Muscle layer of colon (tissue), 2 donors: ENCODE data around the gene P2RY2.

ENCODE experiments used
- H3K27ac ChIP-seq: one replicate; pipeline ENCODE4 v1.7.0; 2013; ENCODE audit warnings: low read depth, mild to moderate bottlenecking, low read length, moderate library complexity
- H3K27me3 ChIP-seq, 2 donors: one replicate each; pipeline ENCODE4 v1.7.0; 2013; ENCODE audit warnings: low read length in 2 of 2, mild to moderate bottlenecking in 2 of 2; ENCODE audit not compliant: insufficient read depth in 2 of 2, control insufficient read depth in 1 of 2
- H3K36me3 ChIP-seq: one replicate; pipeline ENCODE4 v1.7.0; 2013; ENCODE audit warnings: mild to moderate bottlenecking, low read length; ENCODE audit not compliant: insufficient read depth
- H3K4me1 ChIP-seq: one replicate; pipeline ENCODE4 v1.7.0; 2013; ENCODE audit warnings: mild to moderate bottlenecking, low read length; ENCODE audit not compliant: insufficient read depth
- H3K4me3 ChIP-seq, 2 donors: one replicate each; pipeline ENCODE4 v1.7.0; 2013; ENCODE audit warnings: low read length in 2 of 2, low read depth in 1 of 2, mild to moderate bottlenecking in 1 of 2, moderate library complexity in 1 of 2
- H3K9ac ChIP-seq: one replicate; pipeline ENCODE4 v1.7.0; 2013; ENCODE audit warnings: low read length
- H3K9me3 ChIP-seq: one replicate; pipeline ENCODE4 v1.7.0; 2013; ENCODE audit warnings: mild to moderate bottlenecking, low read length
- donor health status: abdominal sarcoma.
- donor health status: Adenocarcinoma of cecum.

P2RY2 gene

DNA sequence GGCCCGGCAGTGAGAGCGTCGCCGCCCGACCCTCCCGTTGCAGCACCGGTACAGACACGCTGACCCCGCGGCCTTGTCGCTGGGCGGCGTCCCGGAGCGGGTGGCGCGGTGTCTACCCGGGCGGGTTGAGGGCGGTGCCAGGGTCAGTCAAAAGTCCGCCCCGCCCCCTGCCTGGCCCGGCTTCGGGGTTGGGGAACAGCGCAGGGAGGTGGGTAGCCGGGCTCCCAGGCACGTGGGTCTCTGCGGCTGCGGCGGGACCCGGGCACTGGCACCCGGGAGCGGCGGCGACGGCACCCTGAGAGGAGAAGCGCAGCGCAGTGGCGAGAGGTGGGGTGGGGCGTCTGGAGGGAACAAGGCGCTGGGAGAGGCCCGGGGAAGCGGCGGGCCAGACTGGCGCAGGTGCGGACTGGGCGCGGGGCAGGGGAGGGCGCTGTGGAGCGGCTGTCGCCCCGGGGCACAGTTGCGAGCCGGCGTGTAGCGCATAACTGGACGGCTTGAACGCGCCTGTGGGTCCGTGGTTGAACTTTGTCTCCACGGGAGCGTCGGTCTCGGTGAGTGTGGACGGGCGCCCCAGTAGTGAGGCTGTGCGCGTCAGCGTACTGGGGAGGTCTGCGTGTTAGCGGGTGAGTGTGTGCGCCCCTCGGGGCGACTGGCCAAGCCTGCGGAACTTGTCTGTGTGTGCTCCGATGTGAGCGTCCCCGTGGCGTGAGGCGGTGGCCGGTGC is at the start of gene P2RY2:
Gene P2RY2, plus strand, starts transcription at position 176 of the 724 bp plus-strand sequence. CDS start 15,879 bp downstream, outside the sequence.
- Histone ChIP-seq H3K4me1 (no peaks in the 10 kb centered on the region), H3K9ac (no peak within 1 kb of the TSS), H3K27me3 (peaks cover 0 to 21% of the 10 kb centered on the region in 2 donors), H3K9me3 (no peaks in the 10 kb centered on the region), H3K27ac (no peak within 1 kb of the TSS), H3K36me3 (no peaks in the 10 kb centered on the region), H3K4me3 (peak within 1 kb of the TSS; percentile 35 to 54)

DNA sequence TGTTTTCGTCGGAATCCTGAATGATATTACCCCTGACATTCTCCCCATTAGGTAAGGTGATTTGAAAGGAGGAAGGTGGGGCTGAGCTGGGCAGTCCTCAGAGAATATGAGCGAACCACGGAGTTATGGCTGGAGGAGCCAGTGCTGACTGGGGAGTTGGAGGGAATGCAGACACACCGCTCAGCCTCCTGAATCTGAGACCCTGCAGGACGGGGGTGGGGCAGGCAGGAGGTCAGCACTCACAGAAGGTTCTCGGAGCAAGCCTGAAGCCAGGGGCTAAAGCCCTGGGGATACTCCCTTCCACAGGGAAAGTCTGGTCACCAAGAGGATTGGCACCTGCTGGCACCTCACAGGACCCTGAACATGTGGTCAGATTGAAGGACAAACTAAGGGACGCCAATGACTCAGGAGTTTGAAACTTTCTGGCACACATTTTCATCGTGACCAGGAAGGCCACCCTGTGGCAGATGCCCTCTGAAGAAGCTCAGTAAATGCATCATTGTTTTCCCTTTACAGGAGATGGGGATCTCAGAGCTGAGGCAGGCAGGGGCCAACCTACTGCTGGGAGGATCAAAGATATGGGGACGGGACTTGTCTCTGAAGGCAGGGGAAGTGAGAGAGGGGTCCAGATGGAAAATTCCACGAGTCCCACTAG is 49.0 kb upstream of the P2RY2 start:
- no peak overlapping the region for H3K27ac ChIP-seq
- H3K4me1 ChIP-seq = no peaks in the 10 kb centered on the region
- H3K9ac ChIP-seq = no peak overlapping the region

DNA sequence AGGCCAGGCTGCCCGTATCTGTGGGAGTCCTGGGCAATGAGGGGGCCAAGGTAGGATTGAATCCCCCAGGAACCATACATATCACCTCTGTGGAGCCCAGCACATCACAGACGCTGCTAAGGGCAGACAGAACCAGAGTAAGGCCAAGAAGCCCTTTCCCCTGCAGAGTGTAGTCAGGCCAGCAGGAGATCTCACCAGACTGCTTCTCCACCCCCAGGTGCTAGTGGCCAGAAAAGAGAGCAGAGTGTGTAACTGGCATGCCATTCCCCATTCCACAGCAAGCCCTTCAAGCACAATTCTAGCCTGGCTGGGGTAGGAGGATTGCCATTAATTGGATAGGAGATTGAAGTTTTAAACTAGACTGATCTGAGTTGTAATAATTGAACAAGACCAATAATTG is 47.9 kb upstream of the P2RY2 start:
- H3K4me3 ChIP-seq = no peak overlapping the region
- no peak overlapping the region for H3K9ac ChIP-seq
- H3K27ac ChIP-seq = no peak overlapping the region
- no peaks in the 10 kb centered on the region for H3K9me3 ChIP-seq
- H3K27me3 ChIP-seq = no peaks in the 10 kb centered on the region
- no peaks in the 10 kb centered on the region for H3K4me1 ChIP-seq
- H3K36me3 ChIP-seq = no peaks in the 10 kb centered on the region

More for the DNA sequence above, 49.0 kb upstream of the P2RY2 start:
- no peaks in the 10 kb centered on the region for H3K27me3 ChIP-seq
- no peaks in the 10 kb centered on the region for H3K9me3 ChIP-seq
- no peaks in the 10 kb centered on the region for H3K36me3 ChIP-seq
- H3K4me3 ChIP-seq = no peak overlapping the region

DNA sequence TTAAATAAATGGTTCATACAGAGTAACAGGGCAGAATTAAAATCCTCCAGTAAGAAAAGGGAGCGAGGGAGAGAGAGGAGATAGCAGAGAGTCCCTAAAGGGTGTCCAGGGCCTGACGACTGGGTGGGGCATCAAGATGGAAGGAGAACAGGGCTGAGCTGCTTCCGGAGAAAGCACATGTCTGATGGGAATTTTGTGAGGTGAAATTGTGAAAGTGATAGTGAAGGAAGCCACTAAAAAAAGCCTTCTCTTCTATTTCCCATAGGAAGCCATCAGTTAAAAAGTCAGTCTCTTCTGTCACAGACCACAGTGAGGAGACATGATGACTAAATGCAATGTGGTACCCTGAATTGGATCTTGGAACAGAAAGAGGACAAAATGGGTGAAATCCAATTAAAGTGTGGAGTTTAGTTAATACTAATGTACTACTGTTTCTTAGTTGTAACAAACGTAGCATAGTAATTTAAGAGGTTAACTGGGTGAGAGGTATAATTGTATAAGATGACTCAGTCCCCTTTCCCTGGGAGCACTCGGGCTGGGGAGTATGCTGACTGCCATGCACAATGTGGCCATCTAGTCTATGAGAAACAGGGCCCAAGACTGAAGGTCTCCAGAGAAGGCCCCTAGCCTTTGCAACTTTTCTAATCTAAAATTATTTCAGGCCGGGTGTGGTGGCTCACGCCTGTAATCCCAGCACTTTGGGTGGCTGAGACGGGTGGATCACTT is 46.5 kb upstream of the P2RY2 start:
- H3K27ac ChIP-seq = no peak overlapping the region
- H3K36me3 ChIP-seq = no peaks in the 10 kb centered on the region
- H3K4me3 ChIP-seq = no peak overlapping the region
- no peaks in the 10 kb centered on the region for H3K4me1 ChIP-seq
- no peaks in the 10 kb centered on the region for H3K27me3 ChIP-seq
- H3K9me3 ChIP-seq = no peaks in the 10 kb centered on the region
- no peak overlapping the region for H3K9ac ChIP-seq

DNA sequence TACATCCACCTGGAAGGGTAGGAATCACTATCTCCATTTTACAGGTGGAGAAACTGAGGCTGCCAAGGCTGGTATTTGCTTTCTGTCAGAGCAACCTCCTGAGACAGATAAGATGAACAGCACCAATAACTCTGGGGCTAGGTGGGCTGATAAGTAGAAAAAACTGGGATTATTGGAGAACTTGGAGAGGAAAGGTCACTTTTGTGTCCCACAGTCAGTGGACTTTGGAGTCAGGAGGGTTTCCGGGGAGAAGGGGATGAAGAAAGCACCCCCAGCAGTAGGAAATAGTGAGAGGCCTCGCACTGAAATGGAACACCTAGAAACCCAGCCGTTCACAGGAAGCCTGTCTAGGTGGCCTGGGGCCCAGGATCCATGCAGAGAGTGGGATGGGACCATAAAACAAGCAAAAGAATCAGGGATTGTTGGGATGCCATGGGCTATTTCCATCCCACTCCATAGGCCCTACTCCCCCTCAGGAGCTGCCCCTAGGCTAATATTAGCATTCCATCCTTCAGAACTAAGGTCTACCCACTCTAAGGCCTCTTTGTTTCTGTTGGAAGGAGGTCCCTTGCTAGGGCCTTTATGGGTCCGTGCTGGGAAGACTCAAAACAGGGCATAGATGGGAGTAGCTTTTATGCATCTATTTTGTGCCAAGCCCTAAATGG is 45.0 kb upstream of the P2RY2 start:
- Histone ChIP-seq H3K36me3 (no peaks in the 10 kb centered on the region), H3K4me3 (no peak overlapping the region), H3K4me1 (peaks cover 13% of the 10 kb centered on the region), H3K27me3 (no peaks in the 10 kb centered on the region), H3K9me3 (no peaks in the 10 kb centered on the region), H3K27ac (no peak overlapping the region), H3K9ac (no peak overlapping the region)

DNA sequence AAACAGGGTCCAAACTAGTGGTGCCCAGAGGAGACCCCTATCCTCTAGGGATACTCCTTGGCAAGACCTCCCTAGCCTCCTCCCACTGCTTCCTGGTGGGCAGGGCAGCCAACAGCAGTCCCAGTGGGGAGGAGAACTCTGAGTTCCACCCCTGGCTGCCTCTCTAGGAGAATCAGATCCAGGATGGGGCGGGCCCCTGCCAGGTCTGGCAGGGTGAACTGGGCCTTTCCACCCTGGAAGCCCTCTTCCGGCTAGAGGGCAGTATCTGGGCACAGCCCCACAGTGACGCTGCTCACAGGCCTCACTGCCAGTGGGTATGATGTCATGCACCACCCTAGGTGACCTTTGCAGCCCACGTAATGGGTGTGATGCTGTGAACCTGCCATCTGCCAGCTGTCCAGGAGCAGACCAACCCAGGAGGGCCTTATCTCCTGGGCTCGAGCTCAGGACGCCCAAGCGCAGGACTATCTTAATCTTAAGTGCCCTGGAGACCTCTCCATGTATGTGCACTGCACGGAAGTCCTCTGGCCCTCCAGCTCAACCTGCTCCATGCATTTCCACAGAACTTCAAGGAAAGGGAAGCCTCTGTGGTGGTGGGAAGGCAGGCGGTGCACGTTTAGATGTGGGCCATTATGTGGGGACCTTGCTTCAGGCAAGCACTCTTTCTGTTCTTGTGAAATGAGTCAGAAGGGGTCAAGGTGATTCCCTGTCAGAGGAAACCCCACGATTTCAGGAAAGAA is 44.2 kb upstream of the P2RY2 start:
- no peaks in the 10 kb centered on the region for H3K9me3 ChIP-seq
- H3K27ac ChIP-seq = no peak overlapping the region
- H3K4me1 ChIP-seq = peaks cover 15% of the 10 kb centered on the region
- H3K4me3 ChIP-seq = no peak overlapping the region
- no peak overlapping the region for H3K9ac ChIP-seq
- H3K36me3 ChIP-seq = no peaks in the 10 kb centered on the region
- H3K27me3 ChIP-seq = no peaks in the 10 kb centered on the region

DNA sequence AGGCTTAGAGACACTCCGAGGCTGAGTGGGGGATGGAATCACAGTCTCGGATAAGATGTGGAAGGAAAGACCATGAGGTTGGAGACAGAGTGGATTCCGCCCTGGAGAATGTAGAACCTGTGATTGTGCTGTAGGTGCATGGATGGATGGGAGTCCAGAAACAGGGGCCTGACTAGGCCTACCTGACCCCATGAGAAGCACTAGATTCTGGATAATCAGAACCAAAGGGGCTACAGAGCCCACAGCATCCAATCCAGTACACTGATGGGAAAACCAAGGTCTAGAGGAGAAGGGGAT is 43.6 kb upstream of the P2RY2 start:
- Histone ChIP-seq H3K27ac (no peak overlapping the region), H3K4me3 (no peak overlapping the region), H3K27me3 (no peaks in the 10 kb centered on the region), H3K9me3 (no peaks in the 10 kb centered on the region), H3K9ac (no peak overlapping the region), H3K36me3 (no peaks in the 10 kb centered on the region), H3K4me1 (peaks cover 15% of the 10 kb centered on the region)

DNA sequence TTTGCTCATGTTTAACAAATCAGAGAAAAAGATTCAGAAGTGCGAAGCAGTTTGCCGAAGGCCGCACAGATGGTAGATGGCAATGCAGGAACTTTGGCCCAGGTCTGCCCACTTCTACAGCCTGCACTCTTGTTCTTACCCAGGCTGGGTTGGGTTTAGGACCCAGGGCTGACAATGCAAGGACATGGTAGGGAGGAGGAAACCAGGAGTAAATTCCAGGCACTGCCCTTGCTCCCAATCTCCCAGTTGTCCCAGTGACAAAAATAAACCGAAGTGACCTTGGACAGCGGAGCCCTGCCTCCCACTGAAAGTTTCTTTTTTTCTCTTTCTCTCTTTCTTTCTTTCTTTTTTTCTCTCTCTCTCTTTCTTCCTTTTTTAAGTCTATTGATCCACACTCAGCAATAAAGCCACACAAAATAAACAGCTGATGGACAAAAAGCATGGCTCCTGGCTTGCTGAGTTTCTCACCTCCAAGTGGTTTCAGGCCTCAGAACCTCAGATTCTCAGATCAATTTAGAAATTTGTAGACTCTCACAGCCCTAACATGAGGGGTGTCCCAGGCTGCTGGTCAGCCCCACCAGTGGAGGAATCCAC is 42.4 kb upstream of the P2RY2 start:
- Histone ChIP-seq H3K4me3 (no peak overlapping the region), H3K27me3 (no peaks in the 10 kb centered on the region), H3K27ac (no peak overlapping the region), H3K9ac (no peak overlapping the region), H3K4me1 (peaks cover 15% of the 10 kb centered on the region), H3K9me3 (no peaks in the 10 kb centered on the region), H3K36me3 (no peaks in the 10 kb centered on the region)

DNA sequence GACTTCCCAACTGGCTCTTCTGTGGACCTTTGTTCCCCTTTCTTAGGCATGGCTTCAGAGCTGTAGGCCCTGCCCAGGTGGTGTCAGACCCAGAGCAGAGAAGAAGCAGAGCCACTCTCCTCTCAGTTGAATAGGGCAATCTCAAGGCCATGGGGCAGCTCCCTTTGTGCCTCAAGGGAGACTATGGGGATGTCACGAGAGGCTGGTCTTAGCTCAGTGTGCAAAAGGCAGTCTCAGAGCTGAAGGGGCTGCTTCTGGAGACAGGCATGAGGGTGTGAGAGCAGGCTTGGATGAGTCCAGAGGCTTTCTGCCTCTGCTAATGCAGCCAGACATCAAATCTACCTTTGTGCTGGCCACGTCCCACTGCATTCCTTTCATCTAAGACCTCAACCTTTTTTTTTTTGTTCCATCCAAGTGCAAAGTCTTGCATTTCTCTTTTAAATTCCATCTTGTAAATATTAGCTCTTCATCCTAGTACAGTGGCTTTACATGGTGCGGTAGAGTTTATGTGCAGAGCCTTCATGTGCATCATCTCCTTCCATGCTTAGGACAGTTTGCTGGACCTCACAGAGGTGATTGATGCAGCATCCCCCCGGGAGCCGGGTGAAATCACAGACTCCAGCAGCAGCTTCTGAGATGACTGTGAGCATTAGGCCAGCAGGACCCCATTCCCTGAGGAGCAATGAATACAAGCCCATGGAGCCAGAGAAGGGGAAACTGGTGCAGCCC is 41.8 kb upstream of the P2RY2 start:
- Histone ChIP-seq H3K27ac (no peak overlapping the region), H3K4me3 (no peak overlapping the region)

DNA sequence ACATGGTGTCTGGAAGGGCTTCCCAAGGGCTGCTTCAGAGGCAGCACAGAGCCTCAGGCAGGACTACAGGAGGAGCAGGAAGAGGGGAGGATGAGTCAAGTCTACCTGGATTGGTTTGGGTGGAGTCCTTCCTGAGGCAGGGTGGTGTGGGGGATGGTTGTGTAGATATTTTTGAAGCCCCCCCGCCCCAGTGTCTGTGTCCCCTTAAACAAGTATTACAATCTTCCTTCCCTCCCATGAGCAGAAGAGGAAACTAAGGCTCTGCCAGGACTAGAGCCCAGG is 41.3 kb upstream of the P2RY2 start:
- no peak overlapping the region for H3K4me3 ChIP-seq
- H3K27ac ChIP-seq = no peak overlapping the region
- no peak overlapping the region for H3K9ac ChIP-seq
- no peaks in the 10 kb centered on the region for H3K36me3 ChIP-seq
- H3K27me3 ChIP-seq = no peaks in the 10 kb centered on the region
- peaks cover 15% of the 10 kb centered on the region for H3K4me1 ChIP-seq
- no peaks in the 10 kb centered on the region for H3K9me3 ChIP-seq

More for the DNA sequence above, 41.8 kb upstream of the P2RY2 start:
- H3K4me1 ChIP-seq = peaks cover 15% of the 10 kb centered on the region
- H3K36me3 ChIP-seq = no peaks in the 10 kb centered on the region
- no peaks in the 10 kb centered on the region for H3K9me3 ChIP-seq
- no peak overlapping the region for H3K9ac ChIP-seq
- H3K27me3 ChIP-seq = no peaks in the 10 kb centered on the region
